DND-41 (cell line): ENCODE data around the gene CHN2.
"Not testable (repeated sequence)": the region's sequence is repeated elsewhere in the genome, so short reads cannot be mapped to it uniquely, and the experiment has no call there.

Experiments used
- ATAC-seq: fragments of 200-7000 bp; cut with Tn5 transposase; 3 replicates; pipeline ENCODE4 v1.9.1; 2021; ENCODE audit warnings: low read depth; ENCODE audit not compliant: insufficient read depth
- DNase-seq: peaks from one replicate; pipeline ENCODE4 v3.0.0-alpha.2; 2020
- H2AFZ ChIP-seq: 2 replicates; pipeline ENCODE4 v1.6.0; 2012; ENCODE audit warnings: low read depth, low read length
- H3K27ac ChIP-seq: 2 replicates; pipeline ENCODE4 v1.5.1; 2012; ENCODE audit warnings: low read length, inconsistent platforms
- H3K27me3 ChIP-seq: fragments of 200-600 bp; sonication (generic); 2 replicates; pipeline ENCODE4 v1.6.0; 2012; ENCODE audit warnings: low read length, mild to moderate bottlenecking, inconsistent platforms; ENCODE audit not compliant: insufficient read depth, poor library complexity
- H3K36me3 ChIP-seq: 2 replicates; pipeline ENCODE4 v1.5.1; 2012; ENCODE audit warnings: low read length, inconsistent platforms; ENCODE audit not compliant: insufficient read depth
- H3K4me1 ChIP-seq: 2 replicates; pipeline ENCODE4 v1.5.1; 2012; ENCODE audit warnings: mild to moderate bottlenecking, low read length; ENCODE audit not compliant: insufficient read depth
- H3K4me2 ChIP-seq: 2 replicates; pipeline ENCODE4 v1.6.0; 2012; ENCODE audit warnings: mild to moderate bottlenecking, moderate library complexity, low read length, inconsistent platforms; ENCODE audit not compliant: insufficient read depth
- H3K4me3 ChIP-seq, 2 experiments: fragments of 200-600 bp in 1 of 2; shearing (Covaris generic) in 1 of 2; 2 replicates each; pipeline ENCODE4 v1.5.1; 2012 to 2016; ENCODE audit warnings: inconsistent platforms in 2 of 2, low read length in 2 of 2, mild to moderate bottlenecking in 2 of 2, low read depth in 1 of 2, moderate library complexity in 1 of 2
- H3K79me2 ChIP-seq: 2 replicates; pipeline ENCODE4 v1.6.0; 2012; ENCODE audit warnings: low read length, inconsistent platforms; ENCODE audit not compliant: insufficient read depth
- H3K9ac ChIP-seq: 2 replicates; pipeline ENCODE4 v1.6.0; 2012; ENCODE audit warnings: low read depth, mild to moderate bottlenecking, inconsistent platforms, low read length, moderate library complexity
- H3K9me3 ChIP-seq: 2 replicates; pipeline ENCODE4 v1.5.1; 2012; ENCODE audit warnings: low read length, moderate library complexity, mild to moderate bottlenecking, inconsistent platforms; ENCODE audit not compliant: insufficient read depth, severe bottlenecking
- H4K20me1 ChIP-seq: 2 replicates; pipeline ENCODE4 v1.6.0; 2012; ENCODE audit warnings: low read length; ENCODE audit not compliant: insufficient read depth
- CTCF ChIP-seq: IDR thresholded peaks from 2 replicates; pipeline ENCODE4 v1.5.1; 2012; ENCODE audit warnings: borderline replicate concordance, low read length, moderate library complexity, mild to moderate bottlenecking; ENCODE audit not compliant: poor library complexity, severe bottlenecking; ENCODE audit errors: extremely low read depth
- EZH2 ChIP-seq: IDR thresholded peaks from 3 replicates; pipeline ENCODE4 v1.6.1; 2012; ENCODE audit warnings: borderline replicate concordance, low read depth, mild to moderate bottlenecking, moderate library complexity, low read length, inconsistent platforms; ENCODE audit not compliant: severe bottlenecking

CHN2 gene

GRCh38 chr7:29523728-29524127 lies 329.2 kb downstream of the CHN2 start:
- H4K20me1 ChIP-seq: no peaks in the 10 kb centered on the region
- no peaks in the 10 kb centered on the region for H3K36me3 ChIP-seq
- H3K4me1 ChIP-seq: no peaks in the 10 kb centered on the region
- no peak overlapping the region for H2AFZ ChIP-seq
- no peaks in the 10 kb centered on the region for H3K79me2 ChIP-seq
- TF ChIP-seq CTCF (no peak), EZH2 (no peak)
- no peaks in the 10 kb centered on the region for H3K27me3 ChIP-seq
- no peak overlapping the region for H3K4me2 ChIP-seq
- ATAC-seq (no peak), DNase-seq (no peak)
- no peak overlapping the region for H3K4me3 ChIP-seq
- H3K27ac ChIP-seq: no peak overlapping the region
- H3K9ac ChIP-seq: no peak overlapping the region
- H3K9me3 ChIP-seq: no peaks in the 10 kb centered on the region

GRCh38 chr7:29527505-29528108 lies 333.0 kb downstream of the CHN2 start:
- Histone ChIP-seq H3K4me1 (no peaks in the 10 kb centered on the region), H3K9me3 (no peaks in the 10 kb centered on the region), H3K79me2 (no peaks in the 10 kb centered on the region), H3K4me3 (no peak overlapping the region), H3K27ac (no peak overlapping the region), H3K27me3 (no peaks in the 10 kb centered on the region), H3K36me3 (no peaks in the 10 kb centered on the region), H3K4me2 (no peak overlapping the region), H3K9ac (no peak overlapping the region), H4K20me1 (no peaks in the 10 kb centered on the region), H2AFZ (no peak overlapping the region)
- no peak for TF ChIP-seq EZH2
- TF ChIP-seq CTCF: no peak
- DNase-seq (no peak), ATAC-seq (no peak)

GRCh38 chr7:29528526-29528925 lies 334.0 kb downstream of the CHN2 start:
- not testable (repeated sequence) for H3K4me3 ChIP-seq, H3K9ac ChIP-seq, ATAC-seq, H3K27me3 ChIP-seq, H2AFZ ChIP-seq, H3K9me3 ChIP-seq, H3K4me2 ChIP-seq, H3K36me3 ChIP-seq, H3K79me2 ChIP-seq, H3K27ac ChIP-seq, DNase-seq, H4K20me1 ChIP-seq, H3K4me1 ChIP-seq
